Left colon (tissue), 2 donors: ENCODE results near the gene ASGR1. TPM values are rescaled to one million over a fixed set of nuclear protein-coding genes. Genes with fewer than 3 reads are reported as not detected.
"Not testable (repeated sequence)": the region's sequence is repeated elsewhere in the genome, so short reads cannot be mapped to it uniquely, and the experiment has no call there.

Experiments used
- ATAC-seq: fragments of 200-7000 bp; cut with Tn5 transposase; one replicate; pipeline ENCODE4 v1.9.1; 2020; ENCODE audit warnings: mild to moderate bottlenecking, moderate library complexity
- DNase-seq, 2 donors: peaks; one replicate each; pipeline ENCODE4 v3.0.0-alpha.2; 2020
- intact Hi-C, 2 donors: fragments of 100-400 bp; cut with DNase I in 1 of 2; cut with micrococcal nuclease in 1 of 2; formaldehyde crosslinking; loops; one replicate each; pipeline versions ENCODE4 v1.11.2 to v1.14.0; 2022; cut with DNase I, micrococcal nuclease
- total RNA-seq, 2 donors: library from RNA; stranded (reverse); fragmentation: NEBNext Ultra II Directional; extraction: Animal tissue kit (Norgen Biotek cat#: 25700); gene quantifications; one replicate each; pipeline ENCODE4 v1.2.1, GENCODE V29; 2021
- donor health status: DM: no; HTN: no; CAD: no.
- donor health status: DM: yes; HTN: yes; CAD: no.

The ASGR1 gene
- total RNA-seq, 2 donors from 2014 or later, result 0.37 to 0.42 TPM

- ATAC-seq, result no peak
- DNase-seq, result no peak
- intact Hi-C loops, result no loop called here
These were observed 16.8 kb upstream of the ASGR1 start for GRCh38 chr17:7195971-7196370.

GRCh38 chr17:7192271-7192937 lies 13.2 kb upstream of the ASGR1 start:
- no peak for DNase-seq
- no peak for ATAC-seq
- intact Hi-C loops, result no loop called here

DNA sequence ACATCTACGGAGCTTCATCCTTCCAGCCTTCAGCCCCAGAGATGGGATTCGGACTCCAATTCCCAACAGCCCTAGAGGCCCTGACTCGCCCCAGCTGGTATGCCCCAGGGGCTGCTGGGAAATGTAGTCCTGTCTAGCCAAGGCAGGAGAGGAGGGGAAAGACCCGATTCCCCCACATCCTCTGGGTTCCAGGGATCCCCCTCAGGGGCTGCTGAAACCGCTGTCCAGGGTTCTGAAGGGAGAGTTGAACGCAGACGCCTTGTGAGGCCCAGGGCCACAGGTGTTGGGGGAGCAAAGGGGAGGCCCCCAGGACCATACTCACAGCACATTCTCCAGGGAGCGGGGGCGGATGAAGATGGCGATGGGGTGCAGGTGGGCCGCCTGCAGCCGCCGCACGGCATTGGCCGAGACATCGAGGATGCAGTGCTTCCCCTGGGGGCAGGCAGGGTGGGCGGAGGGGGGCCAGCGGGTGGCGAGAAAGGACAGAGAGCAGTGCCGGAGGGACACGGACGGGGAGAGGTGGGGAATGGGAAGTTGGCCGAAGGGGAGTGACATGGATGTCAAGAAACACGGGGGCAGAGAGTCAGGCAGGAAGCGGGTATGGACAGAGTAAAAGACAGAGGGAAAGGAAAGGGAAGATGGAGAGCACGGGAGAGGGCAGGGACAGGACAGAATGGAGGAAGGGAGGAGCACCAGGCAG lies 12.6 kb upstream of the ASGR1 start:
- ATAC-seq, result peak; percentile 87
- intact Hi-C loops, result no loop called here
- DNase-seq, result peak in 1 of 2 donors; percentile 47

GRCh38 chr17:7191069-7191468 lies 11.9 kb upstream of the ASGR1 start:
- ATAC-seq (no peak), DNase-seq (no peak)
- intact Hi-C loops, result no loop called here

- intact Hi-C loops, result no loop called here
- DNase-seq, result no peak
These were observed 11.2 kb upstream of the ASGR1 start for GRCh38 chr17:7190276-7190917.

GRCh38 chr17:7186241-7186640 lies 7.1 kb upstream of the ASGR1 start:
- ATAC-seq (peak; percentile 13), DNase-seq (no peak)
- intact Hi-C loops, result no loop called here

More at GRCh38 chr17:7190276-7190917, 11.2 kb upstream of the ASGR1 start:
- no peak for ATAC-seq

GRCh38 chr17:7184647-7185046 lies 5.5 kb upstream of the ASGR1 start:
- intact Hi-C loops, result no loop called here

GRCh38 chr17:7184091-7184488 lies 4.9 kb upstream of the ASGR1 start:
- DNase-seq, result peak; percentile 76 to 87
- peak; percentile 95 for ATAC-seq
- intact Hi-C loops, result no loop called here

More at GRCh38 chr17:7184647-7185046, 5.5 kb upstream of the ASGR1 start:
- DNase-seq (no peak), ATAC-seq (no peak)

DNA sequence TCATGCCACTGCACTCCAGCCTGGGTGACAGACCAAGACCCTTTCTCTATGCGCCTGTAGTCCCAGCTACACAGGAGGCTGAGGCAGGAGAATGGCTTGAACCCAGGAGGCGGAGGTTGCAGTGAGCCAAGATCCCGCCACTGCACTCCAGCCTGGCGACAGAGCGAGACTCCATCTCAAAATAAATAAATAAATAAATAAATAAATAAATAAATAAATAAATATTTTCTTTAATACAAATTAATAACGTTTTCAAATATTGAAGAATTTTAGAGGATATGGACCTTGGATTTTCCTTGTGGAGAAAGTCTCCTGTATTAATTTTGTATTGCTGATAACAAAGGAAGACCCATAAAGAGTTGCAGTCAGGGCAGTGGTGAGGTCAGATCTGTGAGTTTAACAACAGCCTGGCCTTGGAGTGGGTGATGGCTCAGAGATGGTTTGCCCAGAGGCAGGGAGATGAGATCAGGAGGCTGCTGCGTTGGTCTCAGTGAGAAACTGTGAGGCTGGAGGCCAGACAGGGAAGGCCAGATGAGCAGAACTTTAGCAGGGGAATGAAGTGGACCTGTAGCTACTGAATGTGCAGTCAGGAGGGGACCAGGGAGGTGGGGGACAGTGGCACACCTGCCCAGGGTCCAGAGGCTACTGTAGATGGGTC lies 4.4 kb upstream of the ASGR1 start:
- DNase-seq (no peak), ATAC-seq (peak; percentile 49)
- intact Hi-C loops, result no loop called here

DNA sequence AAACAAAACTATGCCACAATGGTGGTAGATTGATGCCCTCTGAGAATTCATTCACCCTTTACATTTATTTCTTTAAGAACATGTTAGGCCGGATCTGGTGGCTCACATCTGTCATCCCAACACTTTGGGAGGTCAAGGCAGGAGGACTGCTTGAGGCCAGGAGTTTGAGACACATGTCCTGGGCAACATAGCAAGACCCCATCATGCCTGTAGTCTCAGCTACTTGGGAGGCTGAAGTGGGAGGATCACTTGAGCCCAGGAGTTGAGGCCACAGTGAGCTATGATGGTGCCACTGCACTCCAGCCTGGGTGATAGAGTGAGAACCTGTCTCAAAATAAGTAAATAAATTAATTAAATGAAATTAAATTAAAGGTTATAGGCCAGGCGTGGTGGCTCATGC lies 2.9 kb upstream of the ASGR1 start:
- DNase-seq, intact Hi-C loops, ATAC-seq: not testable (repeated sequence)

- ATAC-seq (no peak), DNase-seq (no peak)
- intact Hi-C loops, result loop anchor here in 1 of 2 donors (5.0 kb wide), 1 partner anchor 132 kb away; no protein-coding TSS in a partner anchor
These were observed 225 bp downstream of the ASGR1 start for GRCh38 chr17:7178973-7179316.

DNA sequence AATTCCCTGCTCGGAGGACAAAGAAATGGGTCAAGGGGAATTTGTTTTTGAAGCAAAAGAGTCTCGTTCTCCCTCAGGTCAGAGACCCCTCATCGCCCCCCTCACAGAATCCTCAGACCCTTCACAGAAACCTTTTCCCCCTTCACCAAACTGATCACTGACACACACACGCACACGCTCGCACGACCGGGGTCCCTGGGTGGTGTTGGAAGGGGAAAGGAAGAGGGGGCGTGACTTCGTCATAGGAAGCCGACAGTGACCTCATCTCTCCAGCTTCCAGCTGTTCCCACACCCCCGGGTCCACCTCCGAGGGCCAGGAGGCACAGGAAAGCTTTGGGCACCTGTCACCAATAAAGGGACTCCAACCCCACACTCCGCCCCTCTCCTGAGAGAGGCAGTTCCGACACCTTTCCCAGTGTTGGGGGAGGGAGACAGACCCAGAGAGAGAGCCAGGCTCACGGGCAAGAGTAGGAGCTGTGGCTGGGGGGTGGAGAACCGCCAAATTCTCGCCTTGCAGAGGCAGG lies 1.2 kb downstream of the ASGR1 start:
- peak; percentile 49 for ATAC-seq
- intact Hi-C loops, result loop anchor here in 1 of 2 donors (5.0 kb wide), 1 partner anchor 131 kb away; no protein-coding TSS in a partner anchor
- DNase-seq, result no peak

DNA sequence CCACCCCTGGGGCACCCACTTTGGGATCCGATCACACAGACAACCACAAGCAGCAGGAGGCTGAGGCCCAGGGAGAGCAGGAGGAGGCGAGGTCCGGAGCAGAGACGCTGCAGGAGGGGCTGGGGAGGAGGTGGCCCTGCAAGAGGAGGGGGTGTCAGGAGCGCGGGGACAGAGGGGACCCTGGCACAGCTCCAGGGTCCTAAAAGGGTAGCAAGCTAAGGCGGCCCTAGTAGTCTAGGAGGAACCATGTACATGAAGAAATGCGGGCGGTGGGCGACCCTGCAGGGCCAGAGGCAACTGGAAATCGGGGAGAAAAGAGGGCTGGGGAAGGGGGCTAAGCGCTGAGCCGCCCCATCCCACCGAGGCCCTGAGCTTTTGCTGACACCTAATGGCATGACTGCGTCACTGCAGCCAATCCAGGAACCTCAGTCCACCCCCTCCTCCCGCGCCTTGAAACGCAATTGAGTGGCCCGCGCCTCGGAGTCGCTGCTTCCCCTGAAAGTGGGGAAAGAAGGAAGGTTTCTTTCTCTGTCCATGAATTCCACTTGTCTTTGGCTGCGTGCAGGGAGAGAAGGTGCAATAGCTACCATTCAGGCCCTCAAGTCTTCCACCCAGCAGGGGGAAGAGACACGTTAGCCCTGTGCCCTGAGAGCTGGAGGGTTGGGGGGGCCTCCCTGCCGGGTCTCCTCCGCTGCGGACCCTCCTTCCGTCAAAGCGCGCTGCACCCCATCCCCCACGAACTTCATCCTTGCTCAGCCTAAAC lies 1.8 kb downstream of the ASGR1 start:
- intact Hi-C loops, result loop anchor here in 1 of 2 donors (5.0 kb wide), 1 partner anchor 130 kb away; no protein-coding TSS in a partner anchor
- ATAC-seq, result peak; percentile 81

DNA sequence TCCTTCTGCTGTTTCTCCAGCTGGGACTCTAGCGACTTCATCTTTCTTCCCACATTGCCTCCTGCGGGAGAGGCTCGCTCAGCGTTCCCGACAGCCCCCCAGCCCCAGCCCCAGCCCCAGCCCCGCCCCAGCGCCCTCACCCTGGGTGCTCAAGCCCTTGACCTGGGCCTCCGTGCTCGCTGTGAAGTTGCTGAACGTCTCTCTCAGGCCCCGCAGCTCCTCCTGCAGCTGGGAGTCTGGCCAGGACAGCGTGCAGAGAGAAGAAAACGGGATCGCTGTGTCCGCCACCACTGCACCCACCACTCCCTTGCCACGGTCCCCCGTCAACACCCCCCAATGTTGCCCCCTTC lies 2.4 kb downstream of the ASGR1 start:
- DNase-seq, result no peak
- intact Hi-C loops, result loop anchor here in 1 of 2 donors (5.0 kb wide), 1 partner anchor 130 kb away; no protein-coding TSS in a partner anchor
- peak; percentile 10 for ATAC-seq

More for the DNA sequence above, 1.8 kb downstream of the ASGR1 start:
- peak; percentile 56 to 73 for DNase-seq

DNA sequence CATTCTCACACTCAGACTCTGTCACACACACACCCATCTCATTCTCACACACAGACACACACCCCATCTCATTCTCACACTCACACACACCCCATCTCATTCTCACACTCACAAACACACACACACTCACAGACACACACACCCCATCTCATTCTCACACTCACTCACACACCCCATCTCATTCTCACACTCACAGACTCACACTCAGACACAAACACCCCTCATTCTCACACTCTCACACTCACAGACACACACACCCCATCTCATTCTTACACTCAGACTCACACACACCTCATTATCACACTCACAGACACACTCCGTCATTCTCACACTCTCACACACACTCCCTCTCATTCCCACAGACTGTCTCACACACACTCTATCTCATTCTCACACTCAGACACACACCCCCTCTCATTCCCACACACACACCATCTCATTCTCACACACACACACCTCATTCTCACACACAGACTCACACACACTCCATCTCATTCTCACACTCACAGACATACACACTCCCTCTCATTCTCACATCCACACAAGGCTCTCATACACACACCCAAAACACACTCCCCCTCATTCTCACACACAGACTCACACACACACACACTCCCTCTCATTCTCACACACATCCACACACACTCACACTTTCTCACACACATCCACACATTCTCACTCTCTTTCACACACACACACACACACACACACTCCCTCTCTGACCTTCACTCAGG lies 2.9 kb downstream of the ASGR1 start:
- DNase-seq, result no peak
- no peak for ATAC-seq
- intact Hi-C loops, result loop anchor here in 1 of 2 donors (5.0 kb wide), 1 partner anchor 129 kb away; no protein-coding TSS in a partner anchor

GRCh38 chr17:7175330-7175733 lies 3.8 kb downstream of the ASGR1 start:
- DNase-seq (no peak), ATAC-seq (no peak)
- intact Hi-C loops, result loop anchor here in 1 of 2 donors (5.0 kb wide), 1 partner anchor 128 kb away; no protein-coding TSS in a partner anchor

DNA sequence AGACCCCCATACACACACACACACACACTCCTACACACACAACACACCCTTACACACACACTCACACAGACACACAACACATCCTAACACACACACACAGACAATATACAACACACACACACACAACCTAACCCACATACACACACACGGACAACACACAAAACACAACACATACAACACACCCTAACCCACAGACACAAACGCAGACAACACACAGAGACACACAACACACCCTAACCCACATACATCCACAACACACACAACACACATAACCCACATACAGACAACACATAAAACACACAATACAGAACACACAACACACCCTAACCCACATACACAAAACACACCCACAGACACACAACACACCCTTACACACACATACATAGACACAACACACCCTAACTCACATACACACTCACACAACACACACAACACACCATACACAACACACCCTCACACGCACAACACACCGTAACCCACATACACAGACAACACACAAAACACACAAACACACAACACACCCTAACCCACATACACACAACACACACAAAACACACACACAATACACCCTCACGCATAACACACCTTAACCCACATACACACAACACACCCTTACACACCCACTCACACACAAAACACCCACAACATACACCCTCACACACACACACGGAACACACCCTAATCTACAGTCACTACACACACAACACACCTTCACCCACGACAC lies 4.4 kb downstream of the ASGR1 start:
- intact Hi-C loops, result loop anchor here in 1 of 2 donors (5.0 kb wide), 1 partner anchor 127 kb away; no protein-coding TSS in a partner anchor
- DNase-seq, result no peak
- ATAC-seq, result no peak
